ENCODE data around the gene TGFB2.

Gene TGFB2

GRCh38 chr1:218447010-218447689, 102.0 kb downstream of the TGFB2 start:
- Histone ChIP-seq H3K27ac (no peak overlapping the region), H3K4me3 (ENCODE audit: low read depth, low read length) (no peak overlapping the region), H3K27me3 (replicated peaks) (no peaks in the 10 kb centered on the region), H3K36me3 (replicated peaks) (peaks cover 20% of the 10 kb centered on the region)
- TF ChIP-seq CTCF (IDR thresholded peaks at IDR 0.05; ENCODE audit: low read depth, low read length, missing control alignments), result no peak
- DNase-seq, result no peak
- in situ Hi-C loops (cut with HindIII; ENCODE audit: low pct_ligation_motif_present, low sequenced_read_pairs), result no loop called here

DNA sequence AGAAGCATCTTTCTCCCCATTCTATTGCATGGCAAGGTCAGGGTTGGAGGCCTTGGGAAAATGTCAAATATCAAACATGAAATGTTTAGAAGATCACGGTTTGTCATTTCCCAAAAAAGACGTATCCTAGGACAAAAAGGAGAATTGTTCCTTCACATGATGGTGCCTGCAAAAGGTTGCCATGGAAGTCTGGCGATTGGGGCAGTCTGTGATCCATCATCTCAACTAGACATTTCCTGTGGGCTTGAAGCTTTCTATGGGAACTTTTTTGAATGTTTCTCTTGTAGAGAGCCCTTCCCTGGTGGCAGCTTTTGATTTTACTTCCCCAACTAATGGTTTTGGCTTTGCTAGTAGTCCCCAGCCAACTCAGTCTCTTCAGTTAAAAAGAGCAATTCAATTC, 106.3 kb downstream of the TGFB2 start:
- peaks cover 2% of the 10 kb centered on the region for H3K36me3 ChIP-seq (replicated peaks)
- in situ Hi-C loops (cut with HindIII; ENCODE audit: low pct_ligation_motif_present, low sequenced_read_pairs), result no loop called here
- no peak for TF ChIP-seq CTCF (IDR thresholded peaks at IDR 0.05; ENCODE audit: low read depth, low read length, missing control alignments)
- no peaks in the 10 kb centered on the region for H3K27me3 ChIP-seq (replicated peaks)
- DNase-seq, result no peak
- no peak overlapping the region for H3K4me3 ChIP-seq (ENCODE audit: low read depth, low read length)
- H3K27ac ChIP-seq, result no peak overlapping the region

GRCh38 chr1:218454700-218455282, 109.7 kb downstream of the TGFB2 start:
- no peaks in the 10 kb centered on the region for H3K36me3 ChIP-seq (replicated peaks)
- no peak for DNase-seq
- H3K4me3 ChIP-seq (ENCODE audit: low read depth, low read length), result no peak overlapping the region
- in situ Hi-C loops (cut with HindIII; ENCODE audit: low pct_ligation_motif_present, low sequenced_read_pairs), result no loop called here
- TF ChIP-seq CTCF (IDR thresholded peaks at IDR 0.05; ENCODE audit: low read depth, low read length, missing control alignments), result no peak
- H3K27me3 ChIP-seq (replicated peaks), result no peaks in the 10 kb centered on the region
- peak overlapping the region; percentile 48 for H3K27ac ChIP-seq

GRCh38 chr1:218456444-218456843, 111.3 kb downstream of the TGFB2 start:
- no peaks in the 10 kb centered on the region for H3K27me3 ChIP-seq (replicated peaks)
- DNase-seq, result no peak
- no peak overlapping the region for H3K27ac ChIP-seq
- no peaks in the 10 kb centered on the region for H3K36me3 ChIP-seq (replicated peaks)
- in situ Hi-C loops (cut with HindIII; ENCODE audit: low pct_ligation_motif_present, low sequenced_read_pairs), result no loop called here
- no peak overlapping the region for H3K4me3 ChIP-seq (ENCODE audit: low read depth, low read length)
- no peak for TF ChIP-seq CTCF (IDR thresholded peaks at IDR 0.05; ENCODE audit: low read depth, low read length, missing control alignments)

- no peak for TF ChIP-seq CTCF (IDR thresholded peaks at IDR 0.05; ENCODE audit: low read depth, low read length, missing control alignments)
- H3K27me3 ChIP-seq (replicated peaks), result no peaks in the 10 kb centered on the region
- DNase-seq, result no peak
- H3K4me3 ChIP-seq (ENCODE audit: low read depth, low read length), result no peak overlapping the region
- H3K27ac ChIP-seq, result peak overlapping the region; percentile 82
- in situ Hi-C loops (cut with HindIII; ENCODE audit: low pct_ligation_motif_present, low sequenced_read_pairs), result no loop called here
- H3K36me3 ChIP-seq (replicated peaks), result no peaks in the 10 kb centered on the region
These were observed 114.3 kb downstream of the TGFB2 start for GRCh38 chr1:218459450-218459849.

All from brain microvascular endothelial cell (primary cell).